IPS-NIHi11 (cell line): ENCODE data around the gene TEX101.
"Not testable (repeated sequence)": the region's sequence is repeated elsewhere in the genome, so short reads cannot be mapped to it uniquely, and the experiment has no call there.

Source experiments
- DNase-seq: peaks from one replicate; pipeline ENCODE4 v3.0.0; 2012; ENCODE audit warnings: mixed read lengths, low spot score

TEX101 gene

GRCh38 chr19:43420954-43421353 lies 6.3 kb downstream of the TEX101 start:
- DNase-seq: no peak

- DNase-seq: no peak
Measured at GRCh38 chr19:43422000-43422688, 7.5 kb downstream of the TEX101 start.

- DNase-seq: no peak
Measured at GRCh38 chr19:43422689-43423066, 8.0 kb downstream of the TEX101 start.

- no peak for DNase-seq
Measured at GRCh38 chr19:43423779-43424178, 9.1 kb downstream of the TEX101 start.

- no peak for DNase-seq
Measured at GRCh38 chr19:43425567-43426392, 11.1 kb downstream of the TEX101 start.

GRCh38 chr19:43429395-43429794 lies 14.7 kb downstream of the TEX101 start:
- DNase-seq: no peak

- DNase-seq: no peak
Measured at GRCh38 chr19:43430142-43430710, 15.5 kb downstream of the TEX101 start.

- no peak for DNase-seq
Measured at GRCh38 chr19:43430976-43431375, 16.3 kb downstream of the TEX101 start.

GRCh38 chr19:43433358-43433673 lies 18.6 kb downstream of the TEX101 start:
- no peak for DNase-seq

GRCh38 chr19:43433689-43434088 lies 19.0 kb downstream of the TEX101 start:
- DNase-seq: no peak

- no peak for DNase-seq
Measured at GRCh38 chr19:43435775-43436174, 21.1 kb downstream of the TEX101 start.

- DNase-seq: not testable (repeated sequence)
Measured at GRCh38 chr19:43437284-43437683, 22.6 kb downstream of the TEX101 start.

GRCh38 chr19:43437712-43438111 lies 23.0 kb downstream of the TEX101 start:
- DNase-seq: no peak

GRCh38 chr19:43438291-43439031 lies 23.8 kb downstream of the TEX101 start:
- DNase-seq: no peak

GRCh38 chr19:43439032-43439708 lies 24.5 kb downstream of the TEX101 start:
- DNase-seq: no peak

GRCh38 chr19:43439709-43440063 lies 25.0 kb downstream of the TEX101 start:
- no peak for DNase-seq

- no peak for DNase-seq
Measured at GRCh38 chr19:43441716-43442115, 27.0 kb downstream of the TEX101 start.

GRCh38 chr19:43444091-43444490 lies 29.4 kb downstream of the TEX101 start:
- DNase-seq: not testable (repeated sequence)

- DNase-seq: no peak
Measured at GRCh38 chr19:43444531-43445287, 30.0 kb downstream of the TEX101 start.

GRCh38 chr19:43445426-43445825 lies 30.7 kb downstream of the TEX101 start:
- DNase-seq: no peak

- DNase-seq: peak; percentile 81
Measured at GRCh38 chr19:43446746-43447489, 32.2 kb downstream of the TEX101 start.
